K562 (cell line): ENCODE measurements around the gene GRIK1. TPM values are rescaled to one million over a fixed set of nuclear protein-coding genes. Genes with fewer than 3 reads are reported as not detected.

Experiments
- FOXK2 ChIP-seq, 2 experiments: fragments of 450-650 bp; IDR thresholded peaks in 1 of 2; conservative IDR thresholded peaks in 1 of 2; 2 replicates each; pipeline ENCODE4 v1.6.1; 2016; ENCODE audit warnings: low read depth in 2 of 2, mild to moderate bottlenecking in 1 of 2
- KDM4B ChIP-seq, 2 experiments: fragments of 450-650 bp in 1 of 2; sonication (generic) in 1 of 2; IDR thresholded peaks; 2 replicates each; pipeline ENCODE4 v1.6.1; 2016 to 2017; ENCODE audit warnings: borderline replicate concordance in 2 of 2, antibody characterized with exemption in 1 of 2, low read depth in 1 of 2, mild to moderate bottlenecking in 1 of 2
- MEIS2 ChIP-seq: fragments of 450-650 bp; IDR thresholded peaks from 2 replicates; pipeline ENCODE4 v1.6.1; 2014; ENCODE audit warnings: mild to moderate bottlenecking; ENCODE audit not compliant: partially characterized antibody
- MIER1 ChIP-seq: fragments of 450-650 bp; IDR thresholded peaks from 2 replicates; pipeline ENCODE4 v1.6.1; 2016; ENCODE audit warnings: antibody characterized with exemption, mild to moderate bottlenecking, low read depth
- RAD21 ChIP-seq, 2 experiments: fragments of 250-450 bp in 1 of 2; fragments of 450-650 bp in 1 of 2; sonication (Bioruptor Pico) in 1 of 2; formaldehyde crosslinking in 1 of 2; IDR thresholded peaks in 1 of 2; conservative IDR thresholded peaks in 1 of 2; 2 replicates each; pipeline versions ENCODE4 v1.4.0 to v1.8.0; 2020 to 2022; ENCODE audit warnings: mild to moderate bottlenecking in 2 of 2, moderate library complexity in 1 of 2
- STAG1 ChIP-seq: sonication (generic); formaldehyde crosslinking; IDR thresholded peaks from 2 replicates; pipeline ENCODE4 v1.5.0; 2020; ENCODE audit warnings: missing genetic modification reagents, borderline replicate concordance
- TOE1 ChIP-seq, 2 experiments: fragments of 450-650 bp in 1 of 2; sonication (generic) in 1 of 2; formaldehyde crosslinking in 1 of 2; IDR thresholded peaks; 2 replicates each; pipeline versions ENCODE4 v1.7.1 to v1.8.0; 2016 to 2022; ENCODE audit warnings: borderline replicate concordance in 2 of 2, mild to moderate bottlenecking in 2 of 2, antibody characterized with exemption in 1 of 2, inconsistent platforms in 1 of 2, low read depth in 1 of 2, missing genetic modification reagents in 1 of 2, moderate library complexity in 1 of 2
- ZBTB11 ChIP-seq, 3 experiments: fragments of 200-800 bp in 1 of 3; fragments of 250-450 bp in 1 of 3; fragments of 450-650 bp in 1 of 3; sonication (Bioruptor Pico) in 1 of 3; sonication (Bioruptor generic) in 1 of 3; formaldehyde crosslinking in 1 of 3; IDR thresholded peaks; 2 replicates each; pipeline versions ENCODE4 v1.6.1 to v1.8.0; 2016 to 2022; ENCODE audit warnings: mild to moderate bottlenecking in 2 of 3, missing genetic modification characterization in 2 of 3, missing compliant biosample characterization in 1 of 3, moderate library complexity in 1 of 3
- ZNF12 ChIP-seq: sonication (generic); formaldehyde crosslinking; IDR thresholded peaks from 2 replicates; pipeline ENCODE4 v1.4.0; 2020; ENCODE audit warnings: mild to moderate bottlenecking, missing genetic modification reagents
- polyA plus RNA-seq, 8 experiments: library from polyadenylated mRNA; depleted of rRNA in 4 of 8; stranded (reverse) in 5 of 8; unstranded in 3 of 8; fragments of >200 nt; fragmentation: Nextera tagmentation in 2 of 8; fragmentation: Illumina TruSeq in 1 of 8; extraction: Ambion mirVana in 2 of 8; extraction: Trizol in 1 of 8; gene quantifications; 2 replicates each; pipeline versions ENCODE4 v1.2.1 to v1.2.3, GENCODE V29; 2011 to 2014; ENCODE audit warnings: inconsistent platforms in 1 of 8, missing spikeins in 1 of 8
- total RNA-seq, 7 experiments: library from RNA; depleted of rRNA in 6 of 7; stranded (reverse); fragments of >200 nt in 6 of 7; fragmentation: Illumina TruSeq in 2 of 7; extraction: Trizol in 2 of 7; gene quantifications; 2 replicates each; pipeline versions ENCODE4 v1.2.1 to v1.2.3, GENCODE V29; 2011 to 2021; ENCODE audit warnings: low replicate concordance in 1 of 7
- TF ChIP-seq, protein P1 (sequence below): fragments of 450-650 bp; formaldehyde crosslinking; IDR thresholded peaks from 2 replicates; pipeline ENCODE4 v1.4.0; 2020; ENCODE audit warnings: mild to moderate bottlenecking, moderate library complexity

GRIK1 gene
- total and polyA plus RNA-seq, 9 of the 15 experiments (the other 6 are each of a cell fraction or from before 2014, with no cell fraction given) = 0.17 to 2.8 (median 0.53) TPM

- TF ChIP-seq ZBTB11 (CRISPR knock-in tag; IDR thresholded peaks at IDR 0.05) = no peak
- TF ChIP-seq MIER1 = no peak
- TF ChIP-seq TOE1 (IDR thresholded peaks at IDR 0.05; ENCODE audit: borderline replicate concordance) = no peak
- no peak for TF ChIP-seq TOE1 (CRISPR knock-in tag; IDR thresholded peaks at IDR 0.05; ENCODE audit: borderline replicate concordance, low read depth)
- TF ChIP-seq FOXK2 (conservative IDR thresholded peaks at IDR 0.05 in 1 of 2, IDR thresholded peaks at IDR 0.05 in 1 of 2; ENCODE audit: low read depth in 2 of 2) = no peak
- no peak for TF ChIP-seq MEIS2
- no peak for TF ChIP-seq RAD21 (CRISPR knock-in tag; conservative IDR thresholded peaks at IDR 0.05 in 1 of 2, IDR thresholded peaks at IDR 0.05 in 1 of 2)
- TF ChIP-seq STAG1 (CRISPR knock-in tag) = no peak
- TF ChIP-seq KDM4B (IDR thresholded peaks at IDR 0.05; ENCODE audit: borderline replicate concordance in 2 of 2, low read depth in 1 of 2) = no peak
- TF ChIP-seq, protein P1, sequence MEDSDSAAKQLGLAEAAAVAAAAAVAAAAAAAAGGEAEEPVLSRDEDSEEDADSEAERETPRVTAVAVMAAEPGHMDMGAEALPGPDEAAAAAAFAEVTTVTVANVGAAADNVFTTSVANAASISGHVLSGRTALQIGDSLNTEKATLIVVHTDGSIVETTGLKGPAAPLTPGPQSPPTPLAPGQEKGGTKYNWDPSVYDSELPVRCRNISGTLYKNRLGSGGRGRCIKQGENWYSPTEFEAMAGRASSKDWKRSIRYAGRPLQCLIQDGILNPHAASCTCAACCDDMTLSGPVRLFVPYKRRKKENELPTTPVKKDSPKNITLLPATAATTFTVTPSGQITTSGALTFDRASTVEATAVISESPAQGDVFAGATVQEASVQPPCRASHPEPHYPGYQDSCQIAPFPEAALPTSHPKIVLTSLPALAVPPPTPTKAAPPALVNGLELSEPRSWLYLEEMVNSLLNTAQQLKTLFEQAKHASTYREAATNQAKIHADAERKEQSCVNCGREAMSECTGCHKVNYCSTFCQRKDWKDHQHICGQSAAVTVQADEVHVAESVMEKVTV (CRISPR knock-in tag) = no peak
- TF ChIP-seq ZNF12 (CRISPR knock-in tag) = no peak
- TF ChIP-seq, all 486 proteins: peak for 0
Measured at GRCh38 chr21:29582855-29583254, 356.9 kb downstream of the GRIK1 start (continued).
